Brain microvascular endothelial cell (primary cell): ENCODE data around the gene NAA16.
A peak's percentile ranks its signal among the peaks of the same experiment; 100 is the strongest.

Experiments used
- DNase-seq: peaks from one replicate; pipeline ENCODE4 v3.0.0-alpha.2; 2020
- H3K27ac ChIP-seq: fragments of 250-450 bp; sonication (Bioruptor Pico); 2 replicates; pipeline ENCODE4 v1.5.1; 2020; ENCODE audit warnings: mild to moderate bottlenecking, moderate library complexity
- H3K27me3 ChIP-seq: fragments of 250-450 bp; sonication (Bioruptor Pico); replicated peaks from 2 replicates; pipeline ENCODE4 v1.5.1; 2020; ENCODE audit warnings: mild to moderate bottlenecking
- H3K36me3 ChIP-seq: fragments of 250-450 bp; sonication (Bioruptor Pico); replicated peaks from 2 replicates; pipeline ENCODE4 v1.5.1; 2020; ENCODE audit warnings: mild to moderate bottlenecking
- H3K4me3 ChIP-seq: 2 replicates; pipeline ENCODE4 v1.5.1; 2011; ENCODE audit warnings: low read depth, mild to moderate bottlenecking, control low read depth, low read length, moderate library complexity
- in situ Hi-C: cut with HindIII; loops from 2 replicates; pipeline ENCODE4 v1.10.0; 2017; ENCODE audit warnings: low sequenced_read_pairs, low pct_ligation_motif_present
- TF ChIP-seq, protein P1 (sequence below): IDR thresholded peaks from 2 replicates; pipeline ENCODE4 v1.5.1; 2011; ENCODE audit warnings: low read depth, mild to moderate bottlenecking, moderate library complexity, low read length, control low read depth, inconsistent platforms; ENCODE audit errors: missing control alignments

Gene NAA16

DNA sequence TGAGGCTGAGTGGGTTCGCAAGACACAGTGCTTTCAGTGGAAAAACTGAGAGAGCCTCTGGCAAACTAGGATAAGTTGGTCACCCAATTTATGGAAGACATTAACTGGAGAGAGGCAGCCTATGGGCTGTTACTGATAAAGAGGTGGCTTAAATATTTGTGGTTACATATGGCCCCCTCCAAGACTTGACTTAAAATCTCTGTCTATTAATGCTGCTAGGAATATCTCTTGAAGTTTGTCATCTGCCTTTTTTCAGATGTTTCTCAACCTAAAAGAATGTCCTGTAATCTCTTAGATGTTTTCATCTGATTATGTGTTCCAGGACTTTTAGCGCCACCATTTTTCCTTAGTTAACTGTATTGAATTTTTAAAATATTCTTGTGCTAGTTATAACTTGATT lies 54.6 kb downstream of the NAA16 start:
- TF ChIP-seq, protein P1, sequence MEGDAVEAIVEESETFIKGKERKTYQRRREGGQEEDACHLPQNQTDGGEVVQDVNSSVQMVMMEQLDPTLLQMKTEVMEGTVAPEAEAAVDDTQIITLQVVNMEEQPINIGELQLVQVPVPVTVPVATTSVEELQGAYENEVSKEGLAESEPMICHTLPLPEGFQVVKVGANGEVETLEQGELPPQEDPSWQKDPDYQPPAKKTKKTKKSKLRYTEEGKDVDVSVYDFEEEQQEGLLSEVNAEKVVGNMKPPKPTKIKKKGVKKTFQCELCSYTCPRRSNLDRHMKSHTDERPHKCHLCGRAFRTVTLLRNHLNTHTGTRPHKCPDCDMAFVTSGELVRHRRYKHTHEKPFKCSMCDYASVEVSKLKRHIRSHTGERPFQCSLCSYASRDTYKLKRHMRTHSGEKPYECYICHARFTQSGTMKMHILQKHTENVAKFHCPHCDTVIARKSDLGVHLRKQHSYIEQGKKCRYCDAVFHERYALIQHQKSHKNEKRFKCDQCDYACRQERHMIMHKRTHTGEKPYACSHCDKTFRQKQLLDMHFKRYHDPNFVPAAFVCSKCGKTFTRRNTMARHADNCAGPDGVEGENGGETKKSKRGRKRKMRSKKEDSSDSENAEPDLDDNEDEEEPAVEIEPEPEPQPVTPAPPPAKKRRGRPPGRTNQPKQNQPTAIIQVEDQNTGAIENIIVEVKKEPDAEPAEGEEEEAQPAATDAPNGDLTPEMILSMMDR: no peak
- Histone ChIP-seq H3K4me3 (no peak overlapping the region), H3K36me3 (peaks cover 6% of the 10 kb centered on the region), H3K27ac (peak overlapping the region; percentile 26), H3K27me3 (no peaks in the 10 kb centered on the region)
- DNase-seq: peak; percentile 56
- in situ Hi-C loops: no loop called here

GRCh38 chr13:41370736-41371135 lies 59.7 kb downstream of the NAA16 start:
- in situ Hi-C loops: no loop called here
- no peak for DNase-seq
- TF ChIP-seq, protein P1: no peak
- H3K27ac ChIP-seq: no peak overlapping the region
- peaks cover 6% of the 10 kb centered on the region for H3K36me3 ChIP-seq
- no peaks in the 10 kb centered on the region for H3K27me3 ChIP-seq
- H3K4me3 ChIP-seq: no peak overlapping the region

DNA sequence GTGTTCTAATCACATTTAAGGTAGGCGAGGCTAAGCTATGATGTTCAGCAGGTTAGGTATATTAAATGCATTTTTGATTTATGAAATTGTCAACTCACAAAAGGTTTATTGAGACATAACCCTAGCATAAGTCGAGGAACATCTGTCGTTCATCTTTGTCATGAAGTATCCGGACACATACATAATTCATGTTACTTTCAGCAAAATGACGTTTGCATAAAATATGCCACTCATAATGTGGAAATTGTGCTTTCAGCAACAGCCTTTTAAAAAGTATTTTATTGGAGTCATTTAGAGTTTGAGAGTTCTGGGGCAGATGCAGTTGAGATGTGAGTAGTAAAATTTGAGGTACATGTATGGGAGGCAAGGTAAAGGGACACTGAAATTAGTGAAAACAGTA lies 66.4 kb downstream of the NAA16 start:
- DNase-seq: no peak
- H3K27me3 ChIP-seq: no peaks in the 10 kb centered on the region
- in situ Hi-C loops: no loop called here
- no peak overlapping the region for H3K27ac ChIP-seq
- H3K36me3 ChIP-seq: no peaks in the 10 kb centered on the region
- TF ChIP-seq, protein P1: no peak
- H3K4me3 ChIP-seq: no peak overlapping the region

- Histone ChIP-seq H3K4me3 (no peak overlapping the region), H3K27me3 (no peaks in the 10 kb centered on the region), H3K27ac (no peak overlapping the region), H3K36me3 (no peaks in the 10 kb centered on the region)
- DNase-seq: no peak
- in situ Hi-C loops: no loop called here
- TF ChIP-seq, protein P1: no peak
Measured at GRCh38 chr13:41382431-41382830, 71.4 kb downstream of the NAA16 start.

DNA sequence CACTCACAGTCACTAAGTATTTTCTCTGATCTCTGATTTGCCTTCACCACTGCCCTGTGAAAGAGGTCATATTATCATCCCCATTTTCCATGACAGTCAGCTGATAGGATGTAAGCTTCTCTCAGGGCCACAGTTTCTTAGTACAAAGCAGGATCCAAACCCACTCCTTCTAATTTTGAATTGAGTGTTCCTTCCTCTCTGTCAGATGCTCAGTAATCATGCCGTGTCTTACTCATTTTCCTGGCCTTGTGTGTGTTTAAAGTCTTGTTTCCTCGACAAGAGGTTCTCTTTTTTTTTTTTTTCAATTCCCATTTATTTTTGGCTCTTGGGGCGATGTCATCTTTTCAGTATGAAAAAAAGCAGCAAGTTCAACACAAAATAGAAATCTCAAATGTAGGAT lies 72.3 kb downstream of the NAA16 start:
- TF ChIP-seq, protein P1: no peak
- no peak for DNase-seq
- in situ Hi-C loops: no loop called here
- H3K4me3 ChIP-seq: no peak overlapping the region
- no peaks in the 10 kb centered on the region for H3K27me3 ChIP-seq
- H3K36me3 ChIP-seq: no peaks in the 10 kb centered on the region
- H3K27ac ChIP-seq: no peak overlapping the region

- Histone ChIP-seq H3K4me3 (no peak overlapping the region), H3K36me3 (no peaks in the 10 kb centered on the region), H3K27ac (no peak overlapping the region), H3K27me3 (no peaks in the 10 kb centered on the region)
- in situ Hi-C loops: no loop called here
- TF ChIP-seq, protein P1: peak; percentile 33
- DNase-seq: no peak
Measured at GRCh38 chr13:41384749-41385503, 73.9 kb downstream of the NAA16 start.
